SK-MEL-5 (cell line): ENCODE results near the gene ADGRV1. TPM values are rescaled to one million over a fixed set of nuclear protein-coding genes. Genes with fewer than 3 reads are reported as not detected.

ENCODE experiments used
- DNase-seq: peaks from one replicate; pipeline ENCODE4 v3.0.0-alpha.2; 2016; ENCODE audit warnings: low read depth, low spot score
- in situ Hi-C: cut with HindIII; loops from 2 replicates; pipeline ENCODE4 v1.10.0; 2016; ENCODE audit warnings: low sequenced_read_pairs, high pct_unique_total_duplicates, low pct_unique_long_range_greater_than_20kb
- total RNA-seq: library from RNA; depleted of rRNA; stranded (reverse); fragments of >200 nt; shearing (Covaris generic); gene quantifications from 2 replicates; pipeline ENCODE4 v1.2.3, GENCODE V29; 2014

ADGRV1 gene
- total RNA-seq, 1 experiment from 2014 or later, result 0.58 TPM

GRCh38 chr5:91121347-91121993 is 562.9 kb downstream of the ADGRV1 start:
- no peak for DNase-seq
- in situ Hi-C loops, result no loop called here

- DNase-seq, result no peak
- in situ Hi-C loops, result no loop called here
These were observed 564.1 kb downstream of the ADGRV1 start for GRCh38 chr5:91122651-91123050.

GRCh38 chr5:91123291-91123690 is 564.7 kb downstream of the ADGRV1 start:
- DNase-seq, result no peak
- in situ Hi-C loops, result no loop called here

GRCh38 chr5:91123901-91124300 is 565.3 kb downstream of the ADGRV1 start:
- in situ Hi-C loops, result no loop called here

GRCh38 chr5:91125916-91126315 is 567.3 kb downstream of the ADGRV1 start:
- no peak for DNase-seq
- in situ Hi-C loops, result no loop called here

More at GRCh38 chr5:91123901-91124300, 565.3 kb downstream of the ADGRV1 start:
- DNase-seq, result no peak

- DNase-seq, result no peak
- in situ Hi-C loops, result no loop called here
These were observed 567.9 kb downstream of the ADGRV1 start for GRCh38 chr5:91126448-91126847.

GRCh38 chr5:91126888-91127287 is 568.3 kb downstream of the ADGRV1 start:
- in situ Hi-C loops, result no loop called here
- no peak for DNase-seq

- in situ Hi-C loops, result no loop called here
These were observed 569.0 kb downstream of the ADGRV1 start for GRCh38 chr5:91127456-91128081.

GRCh38 chr5:91128604-91129003 is 570.0 kb downstream of the ADGRV1 start:
- no peak for DNase-seq
- in situ Hi-C loops, result no loop called here

More at GRCh38 chr5:91127456-91128081, 569.0 kb downstream of the ADGRV1 start:
- DNase-seq, result no peak

GRCh38 chr5:91129748-91130147 is 571.2 kb downstream of the ADGRV1 start:
- in situ Hi-C loops, result no loop called here
- DNase-seq, result no peak

GRCh38 chr5:91130759-91131158 is 572.2 kb downstream of the ADGRV1 start:
- in situ Hi-C loops, result no loop called here
- no peak for DNase-seq

GRCh38 chr5:91132550-91132949 is 574.0 kb downstream of the ADGRV1 start:
- DNase-seq, result no peak
- in situ Hi-C loops, result no loop called here

- DNase-seq, result no peak
- in situ Hi-C loops, result no loop called here
These were observed 574.6 kb downstream of the ADGRV1 start for GRCh38 chr5:91133183-91133582.

- in situ Hi-C loops, result no loop called here
- DNase-seq, result no peak
These were observed 577.1 kb downstream of the ADGRV1 start for GRCh38 chr5:91135475-91136248.

GRCh38 chr5:91136271-91136670 is 577.7 kb downstream of the ADGRV1 start:
- no peak for DNase-seq
- in situ Hi-C loops, result no loop called here

GRCh38 chr5:91137647-91138046 is 579.0 kb downstream of the ADGRV1 start:
- in situ Hi-C loops, result no loop called here
- DNase-seq, result no peak

- no peak for DNase-seq
- in situ Hi-C loops, result no loop called here
These were observed 581.1 kb downstream of the ADGRV1 start for GRCh38 chr5:91139572-91140200.

GRCh38 chr5:91140657-91141056 is 582.1 kb downstream of the ADGRV1 start:
- in situ Hi-C loops, result no loop called here
- DNase-seq, result no peak
